HG03521 (cell line): ENCODE results near the gene TSHZ1.

Experiments used
- ATAC-seq: cut with Tn5 transposase; IDR thresholded peaks from one replicate; pipeline ENCODE4 v1.9.1; 2021; ENCODE audit warnings: mild to moderate bottlenecking, moderate library complexity; ENCODE audit not compliant: unreplicated experiment

TSHZ1 gene

GRCh38 chr18:75246721-75247610 lies 36.4 kb downstream of the TSHZ1 start:
- no peak for ATAC-seq

GRCh38 chr18:75247611-75248421 lies 37.2 kb downstream of the TSHZ1 start:
- ATAC-seq, result no peak

- no peak for ATAC-seq
Measured at GRCh38 chr18:75248426-75249174, 38.0 kb downstream of the TSHZ1 start.

GRCh38 chr18:75249175-75249518 lies 38.5 kb downstream of the TSHZ1 start:
- no peak for ATAC-seq

- no peak for ATAC-seq
Measured at GRCh38 chr18:75249672-75250470, 39.3 kb downstream of the TSHZ1 start.

GRCh38 chr18:75250471-75250821 lies 39.8 kb downstream of the TSHZ1 start:
- ATAC-seq, result no peak

GRCh38 chr18:75251466-75251865 lies 40.9 kb downstream of the TSHZ1 start:
- no peak for ATAC-seq

GRCh38 chr18:75252136-75252535 lies 41.5 kb downstream of the TSHZ1 start:
- ATAC-seq, result no peak

- no peak for ATAC-seq
Measured at GRCh38 chr18:75253043-75253442, 42.4 kb downstream of the TSHZ1 start.

GRCh38 chr18:75253784-75254183 lies 43.2 kb downstream of the TSHZ1 start:
- ATAC-seq, result no peak

GRCh38 chr18:75255094-75255493 lies 44.5 kb downstream of the TSHZ1 start:
- no peak for ATAC-seq

- no peak for ATAC-seq
Measured at GRCh38 chr18:75256376-75256775, 45.8 kb downstream of the TSHZ1 start.

- no peak for ATAC-seq
Measured at GRCh38 chr18:75257605-75258004, 47.0 kb downstream of the TSHZ1 start.

- no peak for ATAC-seq
Measured at GRCh38 chr18:75261430-75262223, 51.0 kb downstream of the TSHZ1 start.

GRCh38 chr18:75262511-75262910 lies 51.9 kb downstream of the TSHZ1 start:
- ATAC-seq, result no peak

GRCh38 chr18:75264195-75264594 lies 53.6 kb downstream of the TSHZ1 start:
- ATAC-seq, result no peak

GRCh38 chr18:75264926-75265597 lies 54.5 kb downstream of the TSHZ1 start:
- no peak for ATAC-seq

- ATAC-seq, result no peak
Measured at GRCh38 chr18:75265872-75266271, 55.3 kb downstream of the TSHZ1 start.

GRCh38 chr18:75267643-75268363 lies 57.2 kb downstream of the TSHZ1 start:
- no peak for ATAC-seq
